Sigmoid colon (tissue), 4 donors: ENCODE measurements around the gene FAP.
A peak's percentile ranks its signal among the peaks of the same experiment; 100 is the strongest.

ENCODE experiments used
- CTCF ChIP-seq, 4 experiments: fragments of 450-650 bp in 3 of 4; fragments of 200-600 bp in 1 of 4; IDR thresholded peaks; one replicate each; pipeline ENCODE4 v1.5.1; 2016 to 2019; ENCODE audit warnings: antibody characterized with exemption in 4 of 4, mild to moderate bottlenecking in 3 of 4, moderate library complexity in 2 of 4
- EP300 ChIP-seq, 4 donors: sonication (generic); formaldehyde crosslinking; IDR thresholded peaks; one replicate each; pipeline ENCODE4 v1.6.1; 2017; ENCODE audit warnings: antibody characterized with exemption in 4 of 4
- POLR2AphosphoS5 ChIP-seq, 4 donors: sonication (generic); formaldehyde crosslinking; IDR thresholded peaks; one replicate each; pipeline ENCODE4 v1.6.1; 2017; ENCODE audit warnings: antibody characterized with exemption in 4 of 4

GRCh38 chr2:162123806-162124758 lies 119.2 kb downstream of the FAP start:
- TF ChIP-seq POLR2AphosphoS5 (IDR thresholded peaks at IDR 0.05) = no peak
- TF ChIP-seq CTCF (IDR thresholded peaks at IDR 0.05) = peak; percentile 20 to 79 (median 64)
- no peak for TF ChIP-seq EP300 (IDR thresholded peaks at IDR 0.05)
